GM12878 (cell line): ENCODE results near the gene CXXC1. TPM values are rescaled to one million over a fixed set of nuclear protein-coding genes. Genes with fewer than 3 reads are reported as not detected.
A peak's percentile ranks its signal among the peaks of the same experiment; 100 is the strongest.

Experiments
- ATAC-seq: fragments of 200-7000 bp; cut with Tn5 transposase; 3 replicates; pipeline ENCODE4 v1.9.1; 2020; ENCODE audit warnings: mild to moderate bottlenecking, moderate library complexity
- BruUV-seq: library from RNA; stranded (reverse); fragments of 400-500 nt; replicated peaks from 2 replicates; lab custom pipeline; 2021; lab: Mats Ljungman, UMichigan
- CTCF ChIA-PET: fragments of 300-600 bp; sonication (Branson Sonifier 250); formaldehyde crosslinking; extraction: SDS; loops from one replicate; lab custom pipeline; 2021; ENCODE audit warnings: inconsistent platforms; lab: Yijun Ruan, JAX
- POLR2A ChIA-PET: fragments of 350-600 bp; formaldehyde crosslinking; extraction: SDS; loops from one replicate; lab custom pipeline; 2021; ENCODE audit warnings: inconsistent platforms; lab: Charles Lee
- RAD21 ChIA-PET: fragments of 300-600 bp; sonication (Branson Sonifier 250); formaldehyde crosslinking; loops from one replicate; lab custom pipeline; 2023; ENCODE audit warnings: antibody characterized with exemption; ENCODE audit not compliant: unreplicated experiment; lab: Charles Lee
- SMC1A ChIA-PET: fragments of 300-600 bp; sonication (Branson Sonifier 250); formaldehyde crosslinking; loops from one replicate; lab custom pipeline; 2023; ENCODE audit not compliant: unreplicated experiment, uncharacterized antibody; lab: Charles Lee
- DNase-seq: peaks from one replicate; pipeline ENCODE4 v3.0.0-alpha.2; 2011; ENCODE audit warnings: low read depth, low spot score
- FAIRE-seq: peaks from 3 replicates; lab custom pipeline; 2011; peaks lifted over from hg19 to GRCh38; lab: Jason Lieb, UNC
- H2AFZ ChIP-seq: 2 replicates; pipeline ENCODE4 v1.6.0; 2011; ENCODE audit warnings: low read depth, low read length, control low read depth; ENCODE audit not compliant: control insufficient read depth
- H3K27ac ChIP-seq: 2 replicates; pipeline ENCODE4 v1.5.1; 2011; ENCODE audit warnings: control low read depth; ENCODE audit not compliant: control insufficient read depth, insufficient read depth
- H3K27me3 ChIP-seq, 2 experiments: replicated peaks in 1 of 2; 2 replicates each; pipeline versions ENCODE4 v1.6.0 to v1.6.1; 2011; ENCODE audit warnings: low read length in 1 of 2; ENCODE audit not compliant: control insufficient read depth in 2 of 2, insufficient read depth in 2 of 2
- H3K36me3 ChIP-seq, 2 experiments: 2 replicates each; pipeline ENCODE4 v1.5.1; 2011; ENCODE audit warnings: low read length in 1 of 2; ENCODE audit not compliant: control insufficient read depth in 2 of 2, insufficient read depth in 2 of 2
- H3K4me1 ChIP-seq: 2 replicates; pipeline ENCODE4 v1.6.1; 2011; ENCODE audit warnings: mild to moderate bottlenecking, low read length, moderate library complexity, mixed read lengths; ENCODE audit not compliant: control insufficient read depth, insufficient read depth
- H3K4me2 ChIP-seq: 2 replicates; pipeline ENCODE4 v1.6.0; 2011; ENCODE audit warnings: control low read depth; ENCODE audit not compliant: control insufficient read depth, insufficient read depth
- H3K4me3 ChIP-seq: fragments of 200-600 bp; sonication (generic); 2 replicates; pipeline ENCODE4 v1.5.1; 2016
- H3K79me2 ChIP-seq: 2 replicates; pipeline ENCODE4 v1.6.0; 2011; ENCODE audit warnings: low read length; ENCODE audit not compliant: control insufficient read depth, insufficient read depth
- H3K9ac ChIP-seq: 2 replicates; pipeline ENCODE4 v1.8.0; 2011; ENCODE audit warnings: low read length, control low read depth, mixed read lengths; ENCODE audit not compliant: control insufficient read depth, insufficient read depth
- H3K9me3 ChIP-seq: replicated peaks from 3 replicates; pipeline ENCODE4 v1.5.1; 2011; ENCODE audit warnings: mild to moderate bottlenecking, low read length; ENCODE audit not compliant: control insufficient read depth, insufficient read depth
- H4K20me1 ChIP-seq: 2 replicates; pipeline ENCODE4 v1.6.0; 2011; ENCODE audit not compliant: control insufficient read depth, insufficient read depth
- CREM ChIP-seq: IDR thresholded peaks from 2 replicates; pipeline ENCODE4 v1.6.1; 2014; ENCODE audit warnings: antibody characterized with exemption, low read depth
- EED ChIP-seq: sonication (generic); IDR thresholded peaks from 2 replicates; pipeline ENCODE4 v1.6.1; 2016; ENCODE audit warnings: antibody characterized with exemption, low read depth
- HDAC2 ChIP-seq: fragments of 200-600 bp; sonication (generic); IDR thresholded peaks from 2 replicates; pipeline ENCODE4 v1.6.1; 2017
- KLF5 ChIP-seq: fragments of 450-650 bp; IDR thresholded peaks from 2 replicates; pipeline ENCODE4 v1.6.1; 2014; ENCODE audit warnings: mild to moderate bottlenecking; ENCODE audit not compliant: partially characterized antibody
- LARP7 ChIP-seq: fragments of 450-650 bp; IDR thresholded peaks from 2 replicates; pipeline ENCODE4 v1.6.1; 2017; ENCODE audit warnings: mild to moderate bottlenecking
- NBN ChIP-seq: fragments of 450-650 bp; IDR thresholded peaks from 2 replicates; pipeline ENCODE4 v1.6.1; 2016
- PAX8 ChIP-seq: fragments of 450-650 bp; IDR thresholded peaks from 2 replicates; pipeline ENCODE4 v1.6.1; 2017; ENCODE audit warnings: mild to moderate bottlenecking, moderate library complexity
- RAD21 ChIP-seq: IDR thresholded peaks from 2 replicates; pipeline ENCODE4 v1.6.1; 2011; ENCODE audit warnings: mild to moderate bottlenecking, low read depth, low read length, moderate library complexity; ENCODE audit not compliant: insufficient read depth
- RFX5 ChIP-seq: IDR thresholded peaks from 2 replicates; pipeline ENCODE4 v1.6.1; 2011; ENCODE audit warnings: low read depth, low read length, improper control_type of control experiment
- RUNX3 ChIP-seq: IDR thresholded peaks from 2 replicates; pipeline ENCODE4 v1.6.1; 2012; ENCODE audit warnings: low read length, inconsistent platforms
- SMARCA5 ChIP-seq: fragments of 450-650 bp; IDR thresholded peaks from 2 replicates; pipeline ENCODE4 v1.6.1; 2017; ENCODE audit warnings: mild to moderate bottlenecking
- YY1 ChIP-seq: IDR thresholded peaks from 2 replicates; pipeline ENCODE4 v1.6.1; 2011; ENCODE audit warnings: low read depth, mild to moderate bottlenecking, low read length
- ZNF384 ChIP-seq: IDR thresholded peaks from 2 replicates; pipeline ENCODE4 v1.6.1; 2012; ENCODE audit warnings: low read depth, mild to moderate bottlenecking, low read length, improper control_type of control experiment, borderline replicate concordance
- WGBS: methylation state at CpG from one replicate; pipeline ENCODE4 v1.1.6; 2016; ENCODE audit warnings: low lambda C conversion rate; ENCODE audit not compliant: insufficient replicate concordance, insufficient coverage; ENCODE audit errors: missing lambda C conversion rate; 5-methylcytosine and 5-hydroxymethylcytosine counted together
- in situ Hi-C: fragments of 300-500 bp; cut with MboI; formaldehyde crosslinking; loops from 9 replicates; pipeline ENCODE4 v1.14.3; 2018; ENCODE audit warnings: mixed read lengths
- intact Hi-C: fragments of 100-400 bp; cut with micrococcal nuclease; formaldehyde crosslinking; loops from one replicate; pipeline ENCODE4 v1.14.2; 2022; ENCODE audit not compliant: unreplicated experiment
- polyA plus RNA-seq, 11 experiments: library from polyadenylated mRNA; depleted of rRNA in 4 of 11; unstranded in 6 of 11; stranded (reverse) in 5 of 11; fragments of >200 nt; fragmentation: Nextera tagmentation in 4 of 11; fragmentation: Illumina TruSeq in 1 of 11; extraction: Ambion mirVana in 4 of 11; extraction: Trizol in 1 of 11; gene quantifications; 1 replicate in 1 of 11; 2 replicates in 10 of 11; pipeline versions ENCODE4 v1.2.1 to v1.2.3, GENCODE V29; 2011 to 2016; ENCODE audit warnings: inconsistent platforms in 2 of 11, missing spikeins in 2 of 11, low read depth in 1 of 11
- total RNA-seq, 4 experiments: library from RNA; depleted of rRNA in 3 of 4; stranded (reverse); fragments of >200 nt in 3 of 4; fragmentation: Illumina TruSeq in 1 of 4; extraction: Trizol in 1 of 4; gene quantifications; 2 replicates each; pipeline versions ENCODE4 v1.2.1 to v1.2.3, GENCODE V29; 2013 to 2021
- TF ChIP-seq, protein P1 (sequence below): fragments of 450-650 bp; formaldehyde crosslinking; IDR thresholded peaks from 2 replicates; pipeline ENCODE4 v1.5.0; 2022; ENCODE audit warnings: mild to moderate bottlenecking, missing genetic modification characterization

Gene CXXC1
- total and polyA plus RNA-seq, 10 of the 15 experiments (the other 5 are each of a cell fraction or from before 2014, with no cell fraction given) = 9.2 to 180 (median 93.8) TPM

DNA sequence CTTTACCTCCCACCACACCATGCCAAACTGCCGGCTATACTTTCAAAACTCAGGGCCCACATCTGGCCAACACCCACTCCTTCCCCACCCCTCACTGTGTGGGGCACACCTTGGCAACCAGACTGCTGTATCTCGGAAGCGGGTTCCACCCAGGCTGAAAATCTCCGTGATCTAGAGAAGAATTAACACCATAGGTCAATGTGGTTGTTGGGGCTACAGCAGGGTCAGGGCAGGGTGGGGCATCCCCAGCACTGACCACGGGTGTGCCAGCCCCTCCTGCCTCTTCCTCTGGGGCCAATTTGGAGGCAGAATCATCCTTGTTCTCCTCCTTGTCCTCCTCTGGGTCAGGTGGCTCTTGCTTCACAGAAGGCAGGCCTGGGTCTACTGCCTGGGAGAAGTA is 14.9 kb downstream of the CXXC1 start:
- FAIRE-seq (no peak), ATAC-seq (no peak), DNase-seq (no peak)
- Histone ChIP-seq H3K79me2 (no peaks in the 10 kb centered on the region), H2AFZ (no peak overlapping the region), H3K9ac (no peak overlapping the region), H3K4me3 (no peak overlapping the region), H4K20me1 (no peaks in the 10 kb centered on the region), H3K27ac (no peak overlapping the region), H3K9me3 (no peaks in the 10 kb centered on the region), H3K27me3 (no peaks in the 10 kb centered on the region), H3K4me1 (peaks cover 8% of the 10 kb centered on the region), H3K4me2 (no peak overlapping the region), H3K36me3 (peaks cover 46 to 60% of the 10 kb centered on the region in 2 experiments)
- ChIA-PET CTCF (no interaction called here), RAD21 (no interaction called here), SMC1A (no interaction called here), POLR2A (no interaction called here)
- in situ Hi-C loops = no loop called here
- WGBS = 76% methylated on average over 5 of the region's 5 CpGs
- no TSS peak for BruUV-seq
- intact Hi-C loops = no loop called here
- TF ChIP-seq HDAC2 = no peak
- no peak for TF ChIP-seq KLF5
- TF ChIP-seq ZNF384 = no peak
- no peak for TF ChIP-seq RFX5
- no peak for TF ChIP-seq PAX8
- no peak for TF ChIP-seq NBN

- intact Hi-C loops (loop anchor here (1.0 to 5.0 kb wide), 5 partner anchors 49 to 261 kb away; no protein-coding TSS in a partner anchor), in situ Hi-C loops (loop anchor here (10.0 kb wide), 1 partner anchor 773 kb away; the partner anchor contains the start of gene RPL17)
- DNase-seq = peak; percentile 62
- POLR2A ChIA-PET = interaction anchor here (1.3 to 3.5 kb wide), 3 partner anchors 13 to 89 kb away, joined by 3 to 24 read pairs (median 10); partner anchors contain the start of gene MBD1
- no peaks in the 10 kb centered on the region; a peak in 1 of 4 replicates for H3K27me3 ChIP-seq
- peak overlapping the region; percentile 33 for H2AFZ ChIP-seq
- SMC1A ChIA-PET = interaction anchor here (0.7 to 6.5 kb wide), 11 partner anchors 11 to 173 kb away, joined by 3 to 85 read pairs (median 7); partner anchors contain the start of gene MBD1
- peak overlapping the region; percentile 55 for H3K4me3 ChIP-seq
- peak overlapping the region; percentile 83 for H3K27ac ChIP-seq
- H3K9ac ChIP-seq = peak overlapping the region; percentile 52
- no peaks in the 10 kb centered on the region for H4K20me1 ChIP-seq
- H3K4me2 ChIP-seq = peak overlapping the region; percentile 44
- H3K79me2 ChIP-seq = no peaks in the 10 kb centered on the region
- peaks cover 8 to 27% of the 10 kb centered on the region in 2 experiments for H3K36me3 ChIP-seq
- CTCF ChIA-PET = interaction anchor here (0.7 to 6.6 kb wide), 19 partner anchors 10 to 258 kb away, joined by 3 to 101 read pairs (median 5); partner anchors contain the start of genes MBD1 and MYO5B
- TSS peak; percentile 57 for BruUV-seq
- WGBS = under 1% methylated on average over 55 of the region's 56 CpGs
- peaks cover 22% of the 10 kb centered on the region for H3K4me1 ChIP-seq
- no peaks in the 10 kb centered on the region for H3K9me3 ChIP-seq
- peak; percentile 90 for ATAC-seq
- RAD21 ChIA-PET = interaction anchor here (0.7 to 4.6 kb wide), 8 partner anchors 11 to 111 kb away, joined by 3 to 51 read pairs (median 6); partner anchors contain the start of gene MBD1
- FAIRE-seq = peak; percentile 84
- peak; percentile 38; the same call in 1 of the 2 replicates for TF ChIP-seq RUNX3
- peak; percentile 36; the same call in 1 of the 2 replicates for TF ChIP-seq RAD21
- TF ChIP-seq LARP7 = peak; percentile 69; the same call in 1 of the 2 replicates
- TF ChIP-seq SMARCA5 = peak; percentile 88
- TF ChIP-seq, protein P1, sequence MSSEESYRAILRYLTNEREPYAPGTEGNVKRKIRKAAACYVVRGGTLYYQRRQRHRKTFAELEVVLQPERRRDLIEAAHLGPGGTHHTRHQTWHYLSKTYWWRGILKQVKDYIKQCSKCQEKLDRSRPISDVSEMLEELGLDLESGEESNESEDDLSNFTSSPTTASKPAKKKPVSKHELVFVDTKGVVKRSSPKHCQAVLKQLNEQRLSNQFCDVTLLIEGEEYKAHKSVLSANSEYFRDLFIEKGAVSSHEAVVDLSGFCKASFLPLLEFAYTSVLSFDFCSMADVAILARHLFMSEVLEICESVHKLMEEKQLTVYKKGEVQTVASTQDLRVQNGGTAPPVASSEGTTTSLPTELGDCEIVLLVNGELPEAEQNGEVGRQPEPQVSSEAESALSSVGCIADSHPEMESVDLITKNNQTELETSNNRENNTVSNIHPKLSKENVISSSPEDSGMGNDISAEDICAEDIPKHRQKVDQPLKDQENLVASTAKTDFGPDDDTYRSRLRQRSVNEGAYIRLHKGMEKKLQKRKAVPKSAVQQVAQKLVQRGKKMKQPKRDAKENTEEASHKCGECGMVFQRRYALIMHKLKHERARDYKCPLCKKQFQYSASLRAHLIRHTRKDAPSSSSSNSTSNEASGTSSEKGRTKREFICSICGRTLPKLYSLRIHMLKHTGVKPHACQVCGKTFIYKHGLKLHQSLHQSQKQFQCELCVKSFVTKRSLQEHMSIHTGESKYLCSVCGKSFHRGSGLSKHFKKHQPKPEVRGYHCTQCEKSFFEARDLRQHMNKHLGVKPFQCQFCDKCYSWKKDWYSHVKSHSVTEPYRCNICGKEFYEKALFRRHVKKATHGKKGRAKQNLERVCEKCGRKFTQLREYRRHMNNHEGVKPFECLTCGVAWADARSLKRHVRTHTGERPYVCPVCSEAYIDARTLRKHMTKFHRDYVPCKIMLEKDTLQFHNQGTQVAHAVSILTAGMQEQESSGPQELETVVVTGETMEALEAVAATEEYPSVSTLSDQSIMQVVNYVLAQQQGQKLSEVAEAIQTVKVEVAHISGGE = no peak
- TF ChIP-seq EED = peak; percentile 45; the same call in 1 of the 2 replicates
- peak; percentile 80 for TF ChIP-seq YY1
- peak; percentile 60; the same call in 1 of the 2 replicates for TF ChIP-seq CREM
Observed at GRCh38 chr18:50268022-50268747, 19.3 kb downstream of the CXXC1 start.
